ENCODE results near the gene CNTN5.
"Not testable (repeated sequence)": the region's sequence is repeated elsewhere in the genome, so short reads cannot be mapped to it uniquely, and the experiment has no call there.

CNTN5 gene

DNA sequence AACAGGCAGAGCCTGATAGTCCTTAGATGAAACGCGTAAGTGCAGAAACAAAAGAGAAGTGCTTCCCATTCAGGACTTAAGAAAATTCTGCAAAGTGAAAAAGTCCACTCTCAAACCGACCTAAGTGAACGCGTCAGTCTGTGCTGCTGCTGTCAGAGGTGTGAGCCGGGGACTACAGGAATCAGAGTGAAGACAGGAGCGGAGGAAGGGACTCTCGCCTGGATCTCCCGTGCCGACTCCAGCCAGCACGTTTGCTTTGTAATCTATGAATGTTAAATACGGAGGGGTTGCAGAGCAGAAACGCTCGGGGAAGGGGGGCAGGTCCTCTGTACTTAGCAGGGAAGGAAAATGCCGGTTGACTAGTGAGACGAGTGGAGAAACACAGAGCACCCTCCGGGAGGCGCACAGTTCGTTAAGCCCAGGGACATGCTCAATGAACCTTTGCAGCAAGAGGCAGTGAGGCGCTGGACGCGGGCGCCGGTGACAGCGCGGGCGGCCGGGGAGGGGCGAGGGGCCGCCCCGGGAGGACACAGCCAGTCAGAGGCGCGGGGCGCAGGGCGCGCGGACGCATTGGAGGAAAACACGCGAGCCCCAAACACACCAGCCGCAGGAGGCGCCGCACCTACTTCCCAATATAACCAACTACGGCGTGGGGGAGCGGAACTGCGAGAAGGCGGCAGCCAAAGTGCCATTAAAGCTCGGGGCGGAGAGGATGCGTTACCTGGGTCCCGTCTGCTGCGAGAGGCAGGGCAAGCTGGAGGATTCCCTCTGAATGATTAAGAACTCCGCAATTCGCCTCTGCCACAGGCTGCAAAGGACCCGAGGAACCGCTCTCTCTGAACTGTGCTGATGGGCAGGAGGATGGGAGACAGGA is at the start of gene CNTN5:
CNTN5 (plus strand) TSS at position 598 of the 874 bp plus-strand sequence.
- peak; percentile 20 for DNase-seq

DNA sequence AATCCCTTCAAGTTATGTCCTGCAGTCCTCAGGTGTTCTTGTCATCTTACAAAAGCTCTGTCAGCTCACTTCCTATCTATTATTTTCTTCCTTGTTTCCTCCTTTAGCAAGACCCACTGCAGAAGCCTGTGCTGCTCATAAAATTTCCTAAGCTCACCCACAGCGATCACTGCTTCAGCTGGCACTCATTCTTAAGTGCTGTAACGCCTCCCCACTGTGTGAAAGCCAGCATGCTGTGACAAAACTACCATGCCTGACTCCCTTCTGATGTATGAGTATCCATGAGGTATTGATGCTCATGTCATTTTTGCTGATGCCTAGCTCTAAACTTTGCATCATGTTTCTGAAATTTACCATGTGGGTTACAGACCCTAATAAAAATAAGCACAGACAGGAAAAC is 41.5 kb upstream of the CNTN5 start:
- no peak for DNase-seq

DNA sequence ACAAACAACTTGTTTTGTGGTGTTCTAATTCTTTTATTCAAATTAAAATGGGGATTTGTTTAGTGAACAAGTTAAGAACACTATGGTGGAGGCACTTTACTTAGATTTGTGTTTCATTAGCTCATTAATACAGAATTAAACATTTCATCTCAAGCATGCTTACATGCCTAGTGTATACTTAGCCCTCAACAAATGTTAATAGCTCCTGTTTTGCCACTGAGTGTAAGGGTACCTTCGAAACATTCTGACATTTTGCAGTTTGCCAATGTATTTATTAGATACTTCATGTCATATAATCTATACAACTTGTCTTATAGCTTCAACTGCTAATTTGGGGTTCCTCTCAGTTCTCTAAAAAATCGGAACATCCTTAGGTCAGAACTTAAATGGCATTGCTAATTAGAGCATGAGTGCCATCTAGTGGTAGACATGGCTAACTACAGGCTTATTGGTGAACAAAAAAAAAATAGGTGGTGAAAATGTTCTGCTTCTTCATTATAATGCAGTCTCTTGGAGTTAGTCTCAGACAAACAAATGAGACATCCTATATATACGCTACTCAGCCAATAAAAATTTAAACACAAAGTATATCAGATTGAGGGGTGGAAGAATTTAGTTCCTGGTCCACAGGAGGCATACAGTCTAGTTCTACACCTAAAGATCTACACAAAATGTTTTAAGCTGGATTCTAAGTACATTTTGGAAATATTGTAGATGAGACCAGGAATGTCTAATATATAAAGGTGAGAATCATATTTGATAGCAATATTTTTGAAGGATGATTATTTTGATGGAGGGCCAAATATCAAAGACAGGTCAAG is 4.9 kb upstream of the CNTN5 start:
- peak; percentile 31 for DNase-seq

DNA sequence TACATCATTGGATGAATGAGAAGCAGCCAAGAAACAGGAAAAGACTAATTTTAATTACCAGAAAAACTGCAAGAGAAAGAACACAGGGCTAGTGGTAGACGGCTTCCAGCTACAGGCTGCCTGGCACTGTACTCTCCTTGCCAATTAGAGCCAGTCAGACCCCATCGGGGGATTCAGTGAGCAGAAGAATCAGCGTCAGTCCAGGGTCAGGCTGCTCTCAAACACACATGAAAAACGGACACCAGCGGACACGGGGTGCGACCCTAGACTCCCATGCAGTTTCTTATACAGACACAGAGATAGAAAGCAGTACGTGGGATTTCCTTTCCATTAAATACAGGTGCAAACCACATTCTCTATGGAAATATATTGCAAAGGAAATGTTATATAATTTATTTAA is 1.1 kb upstream of the CNTN5 start:
- DNase-seq: no peak

DNA sequence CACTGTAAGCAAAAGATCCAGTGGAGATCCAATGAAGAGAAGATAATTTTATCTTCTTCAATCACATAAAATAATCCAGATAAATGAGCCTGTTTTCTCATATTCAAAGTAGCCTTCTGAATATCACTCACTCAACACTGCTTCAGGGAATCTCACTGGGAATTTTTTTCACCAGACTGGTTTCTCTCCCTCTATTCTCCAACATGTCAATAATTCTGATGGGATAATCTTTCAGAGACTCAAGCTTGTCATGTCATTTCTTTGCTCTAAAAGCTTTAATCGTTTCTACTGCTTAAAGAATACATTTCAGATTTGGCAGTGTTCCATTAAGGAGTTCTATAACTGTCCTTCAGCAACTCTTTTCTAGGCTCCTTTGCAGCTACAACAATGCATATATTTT is 16.3 kb downstream of the CNTN5 start:
- no peak for DNase-seq

DNA sequence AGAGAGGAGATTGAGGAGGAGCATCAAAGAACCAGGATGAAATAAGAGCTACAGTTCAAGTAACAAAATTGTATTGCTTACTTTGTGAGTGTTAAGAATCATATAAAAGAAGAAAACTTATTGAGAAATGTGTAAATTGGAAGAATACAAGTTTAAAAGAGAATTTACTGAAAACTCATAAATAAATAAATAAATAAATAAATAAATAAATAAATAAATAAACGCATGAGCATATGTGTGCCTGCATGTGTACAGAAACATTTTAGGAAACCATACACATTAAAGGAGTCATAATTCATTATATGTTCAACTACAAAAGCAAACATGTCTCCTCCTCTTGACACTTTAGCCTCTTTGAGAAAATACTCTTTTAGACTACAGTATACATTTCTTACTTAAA is 42.6 kb downstream of the CNTN5 start:
- no peak for DNase-seq

DNA sequence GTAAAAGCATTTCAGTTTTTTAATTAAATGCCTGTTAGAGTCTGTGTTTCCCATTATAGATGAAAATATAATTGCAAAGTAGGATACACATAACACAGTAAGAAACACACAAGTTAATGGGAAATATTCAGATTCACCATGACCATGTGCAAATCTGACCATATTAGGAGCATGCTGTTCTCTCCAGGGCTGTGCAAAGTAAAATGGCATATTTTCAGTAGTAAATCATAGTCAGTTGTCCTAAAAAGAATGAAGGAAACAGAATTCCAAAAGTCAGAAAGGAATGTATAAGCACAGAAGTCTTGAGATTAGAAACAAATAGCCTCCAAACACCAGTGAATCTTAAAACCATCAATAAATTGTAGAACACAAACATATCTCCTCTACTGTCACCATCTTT is 44.4 kb downstream of the CNTN5 start:
- DNase-seq: peak; percentile 3

DNA sequence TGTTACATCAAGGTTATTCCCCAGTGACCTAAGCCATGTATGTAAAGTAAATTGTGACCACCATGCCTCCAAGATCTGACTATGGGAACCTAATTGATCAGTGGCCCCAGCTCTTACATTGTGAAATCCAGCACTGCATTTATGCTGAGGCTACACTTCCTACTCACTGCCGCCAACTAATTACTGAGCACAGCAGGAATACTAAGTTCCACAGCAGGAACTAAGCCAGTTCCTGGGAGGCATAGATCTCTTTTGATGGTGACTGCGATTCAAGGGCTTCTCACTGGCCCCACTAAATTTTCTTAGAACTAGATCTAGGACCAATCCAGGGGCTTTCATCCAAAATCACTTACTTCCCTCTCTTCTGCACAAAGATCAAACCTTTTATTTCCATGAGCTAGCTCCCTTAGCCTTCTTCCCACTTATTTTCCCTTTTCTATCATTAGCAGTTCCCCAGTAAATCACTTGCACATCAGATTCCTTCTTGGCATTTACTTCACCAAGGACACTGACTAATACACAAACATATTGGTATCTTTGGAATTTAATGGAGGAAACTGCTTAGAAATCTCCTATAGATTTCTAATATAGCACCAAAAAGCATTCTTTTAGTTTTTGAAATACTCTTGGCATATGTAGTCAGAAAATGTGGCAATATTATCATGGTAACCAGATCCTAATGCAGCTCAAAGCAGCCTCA is 46.0 kb downstream of the CNTN5 start:
- DNase-seq: peak; percentile 4

DNA sequence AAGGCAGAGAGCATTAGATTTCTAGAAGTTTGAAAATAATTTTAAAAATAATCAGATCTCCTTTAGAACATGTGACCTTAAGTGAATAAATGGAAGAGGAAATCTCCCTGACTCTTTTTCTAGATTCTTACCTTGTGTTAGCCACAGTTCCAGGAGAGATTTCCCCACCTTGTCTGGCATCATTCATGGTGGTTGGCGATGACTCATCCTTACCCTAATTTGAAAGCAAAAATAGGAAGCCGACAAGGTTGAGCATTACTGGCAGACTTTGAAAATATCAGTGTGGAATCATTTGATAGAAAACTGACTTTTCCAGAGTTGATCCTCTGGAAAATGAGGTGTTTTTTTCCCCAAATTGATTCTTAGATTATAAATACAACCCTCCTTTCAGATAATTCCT is 48.1 kb downstream of the CNTN5 start:
- DNase-seq: no peak

DNA sequence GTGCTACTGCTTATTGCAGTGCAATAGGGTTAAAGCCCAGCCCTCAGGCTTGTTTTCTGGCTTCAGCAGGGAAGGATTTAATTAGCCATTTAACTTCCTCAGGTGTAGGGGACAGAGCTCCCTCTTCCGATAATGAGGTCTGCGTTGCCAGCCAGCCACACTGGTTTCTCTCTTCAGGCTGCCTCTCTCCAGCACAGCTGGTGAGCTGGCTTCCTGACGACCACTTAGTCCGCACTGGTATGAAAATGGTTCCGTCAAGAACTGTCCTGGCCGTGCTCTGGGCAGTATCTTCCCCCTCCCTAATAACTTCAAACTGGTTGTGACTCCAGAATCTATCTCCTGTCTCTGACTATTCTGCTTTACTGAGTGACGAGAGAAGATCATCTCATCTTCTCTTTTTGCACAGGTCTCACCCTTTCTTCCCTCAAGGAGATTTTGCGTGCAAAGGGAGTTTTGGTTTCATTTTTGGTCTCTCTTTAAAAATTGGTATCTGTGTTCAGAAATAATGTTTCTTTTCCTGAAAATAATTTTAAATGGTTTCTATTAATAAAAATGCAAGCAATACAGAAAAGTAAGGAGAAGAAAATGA is 49.2 kb downstream of the CNTN5 start:
- DNase-seq: peak; percentile 2

DNA sequence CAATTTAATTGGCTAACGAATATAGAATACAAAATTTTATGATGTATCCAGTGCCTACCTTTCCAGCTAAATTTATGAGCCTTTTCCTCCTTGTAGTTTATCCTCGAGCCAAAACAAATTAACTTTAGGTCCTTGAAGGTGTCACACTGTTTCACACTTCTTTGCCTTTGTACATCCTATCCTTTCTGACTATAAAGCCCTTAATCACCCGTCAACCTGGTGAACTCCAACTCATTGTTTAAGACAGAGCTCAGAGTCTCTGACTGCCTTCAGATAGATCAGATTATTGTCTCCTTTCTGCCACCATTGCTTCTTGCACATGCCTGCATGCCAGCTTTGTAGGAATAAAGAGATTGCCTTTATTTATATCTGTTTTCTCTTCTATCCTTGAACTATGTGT is 58.8 kb downstream of the CNTN5 start:
- DNase-seq: no peak

DNA sequence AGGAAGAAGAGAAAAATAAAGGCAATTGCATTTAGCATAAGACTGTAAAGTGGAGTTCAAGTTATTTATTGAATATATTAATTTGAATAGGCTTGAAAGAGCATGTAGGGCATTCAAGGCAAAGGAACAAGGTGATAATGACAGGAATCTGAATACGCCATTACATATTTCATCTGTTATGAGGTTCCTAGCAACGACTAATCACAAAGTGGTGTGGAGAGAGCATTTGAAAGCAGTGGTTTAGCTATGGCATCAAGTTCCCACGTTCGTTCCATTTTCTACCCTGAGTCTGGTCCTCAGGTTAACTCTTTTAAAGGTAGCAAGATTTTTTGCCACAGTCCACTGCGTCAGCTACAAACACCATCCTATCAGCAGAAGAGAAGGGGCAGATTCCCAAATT is 59.4 kb downstream of the CNTN5 start:
- DNase-seq: no peak

DNA sequence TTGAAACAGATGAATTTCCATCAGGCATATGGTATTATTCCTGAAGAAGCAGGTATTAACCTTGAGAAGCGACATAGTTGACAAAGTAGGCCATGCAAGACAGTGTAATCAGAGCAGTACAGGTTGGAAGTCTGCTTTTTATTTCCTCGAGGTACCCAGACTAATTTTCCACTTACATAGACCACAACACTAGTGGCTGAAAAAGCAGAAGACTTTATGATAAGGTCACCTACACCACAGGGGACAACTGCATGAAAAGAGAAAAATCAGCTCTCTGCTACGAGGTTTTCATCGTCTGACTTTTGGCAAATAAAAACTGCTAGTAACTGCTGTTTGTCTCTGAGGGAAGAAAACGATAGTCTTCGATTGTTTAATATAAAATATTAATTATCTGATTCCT is 77.5 kb downstream of the CNTN5 start:
- no peak for DNase-seq

DNA sequence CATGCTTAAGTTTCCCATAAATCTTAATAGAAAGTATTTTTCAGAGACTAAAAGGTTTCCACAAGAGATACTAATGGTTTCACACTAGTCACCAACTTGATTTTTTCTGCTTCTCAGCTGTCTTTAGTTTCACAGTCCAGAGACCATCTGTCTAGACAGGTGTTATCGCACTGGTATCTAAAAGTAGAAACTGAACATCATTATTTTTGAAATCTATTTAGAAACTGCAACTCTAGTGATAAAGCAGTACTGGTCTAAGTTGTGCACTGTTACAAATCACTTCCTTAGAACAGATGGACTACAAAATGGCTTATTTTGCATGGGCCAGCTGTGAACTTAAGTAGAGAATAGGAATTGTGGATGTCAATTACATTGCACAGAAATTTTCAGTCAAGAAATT is 78.0 kb downstream of the CNTN5 start:
- no peak for DNase-seq

DNA sequence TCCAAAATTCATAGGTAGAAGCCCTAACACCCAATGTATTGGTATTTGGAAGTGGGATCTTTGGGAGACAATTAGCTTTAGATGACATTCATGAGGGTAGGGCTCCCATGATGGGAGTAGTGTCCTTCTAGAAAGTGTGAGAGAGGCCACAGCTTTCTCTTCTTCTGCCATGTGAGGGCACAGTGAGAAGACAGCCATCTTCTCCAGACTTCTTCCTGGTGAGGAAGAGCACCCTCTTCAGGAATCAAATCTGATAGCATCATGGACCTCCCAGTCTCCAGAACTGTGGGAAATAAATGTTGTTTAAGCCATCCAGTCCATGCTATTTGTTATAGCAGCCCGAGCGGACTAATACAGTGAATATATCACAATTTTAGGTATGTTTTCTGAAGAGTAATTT is 96.9 kb downstream of the CNTN5 start:
- DNase-seq: no peak

DNA sequence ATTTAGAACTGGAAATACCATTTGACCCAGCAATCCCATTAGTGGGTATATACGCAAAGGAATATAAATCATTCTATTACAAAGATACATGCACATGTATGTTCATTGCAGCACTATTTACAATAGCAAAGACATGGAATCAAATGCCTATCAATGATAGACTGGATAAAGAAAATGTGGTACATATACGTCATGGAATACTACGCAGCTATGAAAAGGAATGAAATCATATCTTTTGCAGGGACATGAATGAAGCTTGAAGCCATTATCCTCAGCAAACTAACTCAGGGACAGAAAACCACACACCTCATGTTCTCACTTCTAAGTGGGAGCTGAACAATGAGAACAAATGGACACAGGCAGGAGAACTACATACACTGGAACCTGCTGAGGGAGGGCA is 113.1 kb downstream of the CNTN5 start:
- DNase-seq: not testable (repeated sequence)

DNA sequence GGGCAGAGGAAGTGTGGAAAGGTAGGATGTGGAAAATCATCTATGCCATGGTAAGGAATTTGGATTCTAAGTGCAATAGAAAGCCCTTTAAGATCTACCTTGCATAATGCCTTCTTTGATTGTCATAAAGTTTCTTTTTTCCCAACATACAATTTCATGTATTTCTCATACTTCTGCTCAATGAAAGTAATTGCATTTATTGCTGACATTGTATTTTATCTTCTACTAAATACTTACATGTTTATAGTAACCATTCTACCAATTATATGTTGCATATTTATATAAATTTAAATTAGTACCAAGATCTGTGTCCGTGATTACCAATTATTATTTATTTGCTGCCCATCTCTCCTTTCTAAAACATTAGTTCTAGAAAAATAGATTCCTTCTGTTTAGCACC is 114.8 kb downstream of the CNTN5 start:
- no peak for DNase-seq

DNA sequence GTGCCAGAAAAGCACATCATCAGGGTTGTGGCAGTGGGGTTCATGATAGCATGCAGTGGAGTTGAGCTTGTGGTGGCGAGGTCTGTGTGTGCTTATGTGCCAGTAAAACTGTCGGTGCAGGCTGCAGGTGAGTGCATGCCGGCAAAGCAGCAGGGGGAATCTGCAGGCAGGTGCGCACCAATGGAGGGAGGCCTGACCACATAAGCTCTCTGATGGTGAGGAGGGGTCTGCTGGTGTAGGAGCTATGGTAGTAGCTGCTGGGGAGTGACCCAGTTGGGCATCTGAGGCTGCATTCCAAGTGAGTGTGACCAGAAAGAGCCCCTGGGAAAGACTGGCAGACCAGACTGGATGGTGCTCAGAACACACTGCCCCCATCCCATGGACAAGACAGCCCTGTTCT is 121.5 kb downstream of the CNTN5 start:
- no peak for DNase-seq

DNA sequence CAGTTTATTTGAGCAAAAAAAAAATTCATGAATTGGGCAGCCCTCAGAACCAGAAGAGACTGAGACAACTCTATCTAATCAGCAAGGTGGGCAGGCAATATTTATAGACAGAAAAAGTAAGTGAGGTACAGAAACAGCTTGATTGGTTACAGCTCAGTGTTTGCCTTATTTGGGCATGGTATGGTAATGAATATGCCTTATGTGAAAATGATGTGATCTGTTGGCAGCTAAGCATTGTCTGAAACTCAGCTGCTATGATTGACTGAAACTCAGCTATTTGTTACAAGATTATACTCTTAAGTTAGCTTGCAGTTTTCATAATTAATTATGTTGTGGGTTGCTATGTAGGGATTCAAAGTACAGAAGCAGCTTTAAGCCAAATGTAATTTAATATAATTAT is 127.6 kb downstream of the CNTN5 start:
- DNase-seq: no peak

DNA sequence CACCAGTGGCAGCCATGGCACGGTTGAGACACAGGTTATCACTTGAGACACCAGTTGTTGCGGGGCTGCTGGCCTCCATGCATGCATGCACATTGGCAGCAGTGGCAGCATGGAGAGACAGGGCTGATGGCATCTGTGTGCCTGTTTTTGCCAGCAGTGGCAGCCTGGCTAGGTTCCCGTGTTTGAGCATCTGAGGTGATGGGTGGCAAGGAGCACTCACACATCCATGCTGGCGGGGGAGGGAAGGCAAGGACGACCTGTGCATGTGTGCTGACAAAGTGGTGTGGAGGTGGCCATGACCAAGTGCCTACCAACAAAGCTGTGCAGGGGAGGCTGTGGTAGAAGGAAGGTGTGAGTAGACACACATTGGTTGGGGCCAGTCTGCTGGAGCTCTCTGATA is 133.5 kb downstream of the CNTN5 start:
- no peak for DNase-seq

DNA sequence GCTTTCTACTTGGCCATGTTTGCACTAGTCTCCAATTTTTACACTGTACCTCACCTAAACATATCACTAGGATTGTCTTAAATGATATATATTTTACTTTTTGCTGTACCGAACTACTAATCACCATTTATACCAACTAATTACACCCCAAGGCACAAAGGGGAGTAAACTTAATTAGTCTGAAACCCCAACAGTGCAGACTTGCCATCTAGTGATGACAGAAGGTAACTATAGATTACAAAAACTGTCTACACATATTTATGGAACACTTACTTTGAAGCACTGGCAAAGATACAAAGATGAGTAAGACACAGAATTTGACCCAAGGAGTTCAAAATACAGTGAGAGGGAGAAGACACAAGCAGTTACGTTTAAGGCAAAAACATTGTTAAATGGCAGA is 139.7 kb downstream of the CNTN5 start:
- DNase-seq: no peak

DNA sequence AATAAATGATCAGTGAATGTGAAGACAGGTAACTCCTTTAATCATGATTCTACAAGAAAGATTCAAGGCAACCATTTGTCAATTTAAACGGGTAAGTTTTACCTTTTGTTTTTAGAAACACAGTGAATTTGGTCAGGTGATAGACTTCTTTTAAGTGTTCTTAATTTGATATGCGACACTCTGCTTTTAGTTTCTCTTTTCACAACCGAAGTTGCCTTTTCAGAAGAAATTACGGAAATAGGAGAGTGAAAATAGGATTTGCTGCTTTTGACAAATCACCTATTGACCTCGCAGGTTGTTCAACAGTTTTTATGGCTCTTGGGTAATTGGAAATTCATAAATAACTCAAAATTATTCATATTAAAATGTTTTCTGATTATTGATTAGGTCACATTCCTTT is 142.1 kb downstream of the CNTN5 start:
- DNase-seq: no peak

DNA sequence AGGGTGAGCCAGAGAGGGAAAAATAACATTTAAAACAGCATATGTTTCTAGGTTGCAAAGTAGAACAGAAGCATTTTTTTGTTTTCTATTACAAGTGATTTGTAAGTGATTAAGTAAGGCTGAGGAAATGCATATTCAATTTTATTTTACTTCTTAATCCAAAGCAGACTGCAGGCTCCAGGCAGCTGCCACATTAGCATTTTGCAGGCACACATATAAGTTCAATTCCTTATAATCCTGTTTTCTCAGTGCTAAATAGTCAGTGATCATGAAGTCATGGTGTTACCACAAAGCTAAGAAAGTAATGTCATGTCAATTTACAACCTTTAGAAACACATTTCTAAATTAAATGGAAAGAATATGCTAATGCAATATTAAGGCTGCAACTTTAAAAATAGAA is 149.8 kb downstream of the CNTN5 start:
- no peak for DNase-seq
